Liver (tissue), 9 donors: Measurements from ENCODE around the gene WASL. TPM values are rescaled to one million over a fixed set of nuclear protein-coding genes. Genes with fewer than 3 reads are reported as not detected.

ENCODE experiments used
- DNase-seq: peaks from one replicate; pipeline ENCODE4 v3.0.0-alpha.2; 2017; ENCODE audit warnings: low spot score
- H3K27ac ChIP-seq, 2 donors: one replicate each; pipeline ENCODE4 v1.7.0; 2013; ENCODE audit warnings: inconsistent platforms in 2 of 2, low read length in 2 of 2, control low read depth in 1 of 2, low read depth in 1 of 2, mild to moderate bottlenecking in 1 of 2
- H3K27me3 ChIP-seq, 4 donors: one replicate each; pipeline versions ENCODE4 v1.6.1 to v1.7.0; 2013; ENCODE audit warnings: low read length in 3 of 4, inconsistent platforms in 1 of 4, mild to moderate bottlenecking in 1 of 4, moderate library complexity in 1 of 4; ENCODE audit not compliant: control insufficient read depth in 4 of 4, insufficient read depth in 4 of 4
- H3K36me3 ChIP-seq, 4 donors: one replicate each; pipeline versions ENCODE4 v1.6.1 to v1.7.0; 2013; ENCODE audit warnings: low read length in 3 of 4, mild to moderate bottlenecking in 3 of 4, low read depth in 1 of 4, moderate library complexity in 1 of 4; ENCODE audit not compliant: control insufficient read depth in 4 of 4, insufficient read depth in 3 of 4
- H3K4me1 ChIP-seq, 4 donors: one replicate each; pipeline versions ENCODE4 v1.6.1 to v1.7.0; 2013; ENCODE audit warnings: low read length in 3 of 4, mild to moderate bottlenecking in 3 of 4, moderate library complexity in 1 of 4; ENCODE audit not compliant: control insufficient read depth in 4 of 4, insufficient read depth in 4 of 4
- H3K4me3 ChIP-seq, 3 donors: one replicate each; pipeline versions ENCODE4 v1.6.1 to v1.7.0; 2013; ENCODE audit warnings: low read length in 3 of 3, control low read depth in 1 of 3, low read depth in 1 of 3, mild to moderate bottlenecking in 1 of 3
- H3K9ac ChIP-seq, 2 donors: one replicate each; pipeline ENCODE4 v1.7.0; 2013; ENCODE audit warnings: low read length in 2 of 2, mild to moderate bottlenecking in 2 of 2, moderate library complexity in 2 of 2, control low read depth in 1 of 2, low read depth in 1 of 2
- H3K9me3 ChIP-seq, 4 donors: one replicate each; pipeline versions ENCODE4 v1.6.1 to v1.7.0; 2013; ENCODE audit warnings: low read length in 3 of 4; ENCODE audit not compliant: control insufficient read depth in 4 of 4
- FOXA1 ChIP-seq: IDR thresholded peaks from 2 replicates; pipeline ENCODE4 v1.6.1; 2016; ENCODE audit warnings: antibody characterized with exemption
- FOXA2 ChIP-seq: IDR thresholded peaks from 2 replicates; pipeline ENCODE4 v1.6.1; 2016; ENCODE audit warnings: antibody characterized with exemption
- GABPA ChIP-seq, 2 donors: IDR thresholded peaks in 1 of 2; conservative IDR thresholded peaks in 1 of 2; 2 replicates each; pipeline ENCODE4 v1.6.1; 2016; ENCODE audit warnings: antibody characterized with exemption in 2 of 2, mild to moderate bottlenecking in 1 of 2, moderate library complexity in 1 of 2
- HNF4A ChIP-seq, 2 donors: conservative IDR thresholded peaks; 2 replicates each; pipeline ENCODE4 v1.6.1; 2016; ENCODE audit warnings: antibody characterized with exemption in 2 of 2, mild to moderate bottlenecking in 2 of 2
- HNF4G ChIP-seq: IDR thresholded peaks from 2 replicates; pipeline ENCODE4 v1.6.1; 2016; ENCODE audit warnings: antibody characterized with exemption
- JUND ChIP-seq, 2 donors: IDR thresholded peaks; 2 replicates each; pipeline ENCODE4 v1.6.1; 2016; ENCODE audit warnings: antibody characterized with exemption in 2 of 2
- RAD21 ChIP-seq, 2 donors: IDR thresholded peaks; 2 replicates each; pipeline ENCODE4 v1.6.1; 2016; ENCODE audit warnings: antibody characterized with exemption in 2 of 2, mild to moderate bottlenecking in 2 of 2
- RXRA ChIP-seq, 2 donors: IDR thresholded peaks; 2 replicates each; pipeline ENCODE4 v1.6.1; 2017 to 2018; ENCODE audit warnings: antibody characterized with exemption in 2 of 2, mild to moderate bottlenecking in 1 of 2
- SP1 ChIP-seq: IDR thresholded peaks from 2 replicates; pipeline ENCODE4 v1.6.1; 2018; ENCODE audit warnings: antibody characterized with exemption, mild to moderate bottlenecking
- TAF1 ChIP-seq: conservative IDR thresholded peaks from 2 replicates; pipeline ENCODE4 v1.6.1; 2016; ENCODE audit warnings: antibody characterized with exemption, mild to moderate bottlenecking
- YY1 ChIP-seq: IDR thresholded peaks from 2 replicates; pipeline ENCODE4 v1.6.1; 2016; ENCODE audit warnings: antibody characterized with exemption, mild to moderate bottlenecking
- WGBS: extraction: QIAGEN DNeasy Blood & Tissue Kit; methylation state at CpG from one replicate; pipeline ENCODE4 v1.1.7; 2013; 5-methylcytosine and 5-hydroxymethylcytosine counted together
- polyA plus RNA-seq, 2 donors: library from polyadenylated mRNA; stranded (reverse) in 1 of 2; unstranded in 1 of 2; fragments of 200-250 nt in 1 of 2; fragments of >200 nt in 1 of 2; fragmentation: Nextera tagmentation in 1 of 2; extraction: Ambion mirVana in 1 of 2; gene quantifications; one replicate each; pipeline versions ENCODE4 v1.2.1 to v1.2.3, GENCODE V29; 2013 to 2015
- total RNA-seq, 2 donors: library from RNA; depleted of rRNA; stranded (reverse); fragments of >200 nt; gene quantifications; one replicate each; pipeline ENCODE4 v1.2.3, GENCODE V29; 2014
- TF ChIP-seq, protein P1 (sequence below): IDR thresholded peaks from 2 replicates; pipeline ENCODE4 v1.6.1; 2016; ENCODE audit warnings: antibody characterized with exemption
- TF ChIP-seq, protein P2 (sequence below): IDR thresholded peaks from 2 replicates; pipeline ENCODE4 v1.6.1; 2016; ENCODE audit warnings: antibody characterized with exemption, mild to moderate bottlenecking
- TF ChIP-seq, protein P3 (sequence below): IDR thresholded peaks from 2 replicates; pipeline ENCODE4 v1.6.1; 2016; ENCODE audit warnings: antibody characterized with exemption
- TF ChIP-seq, protein P4 (sequence below): IDR thresholded peaks from 2 replicates; pipeline ENCODE4 v1.6.1; 2016; ENCODE audit warnings: antibody characterized with exemption
- TF ChIP-seq, protein P5 (sequence below): fragments of 150-350 bp; IDR thresholded peaks from 2 replicates; pipeline ENCODE4 v1.5.1; 2017; ENCODE audit warnings: improper control_type of control experiment, low read depth, low read length; ENCODE audit not compliant: missing input control
- donor health status: healthy.
- donor health status: healthy.
- donor health status: healthy.
- donor health status: healthy.
- donor health status: healthy.

The WASL gene
- total RNA-seq (10 to 100 TPM; 18.2 to 20.7 TPM), polyA plus RNA-seq (10 to 100 TPM; 12.9 to 18.1 TPM)

DNA sequence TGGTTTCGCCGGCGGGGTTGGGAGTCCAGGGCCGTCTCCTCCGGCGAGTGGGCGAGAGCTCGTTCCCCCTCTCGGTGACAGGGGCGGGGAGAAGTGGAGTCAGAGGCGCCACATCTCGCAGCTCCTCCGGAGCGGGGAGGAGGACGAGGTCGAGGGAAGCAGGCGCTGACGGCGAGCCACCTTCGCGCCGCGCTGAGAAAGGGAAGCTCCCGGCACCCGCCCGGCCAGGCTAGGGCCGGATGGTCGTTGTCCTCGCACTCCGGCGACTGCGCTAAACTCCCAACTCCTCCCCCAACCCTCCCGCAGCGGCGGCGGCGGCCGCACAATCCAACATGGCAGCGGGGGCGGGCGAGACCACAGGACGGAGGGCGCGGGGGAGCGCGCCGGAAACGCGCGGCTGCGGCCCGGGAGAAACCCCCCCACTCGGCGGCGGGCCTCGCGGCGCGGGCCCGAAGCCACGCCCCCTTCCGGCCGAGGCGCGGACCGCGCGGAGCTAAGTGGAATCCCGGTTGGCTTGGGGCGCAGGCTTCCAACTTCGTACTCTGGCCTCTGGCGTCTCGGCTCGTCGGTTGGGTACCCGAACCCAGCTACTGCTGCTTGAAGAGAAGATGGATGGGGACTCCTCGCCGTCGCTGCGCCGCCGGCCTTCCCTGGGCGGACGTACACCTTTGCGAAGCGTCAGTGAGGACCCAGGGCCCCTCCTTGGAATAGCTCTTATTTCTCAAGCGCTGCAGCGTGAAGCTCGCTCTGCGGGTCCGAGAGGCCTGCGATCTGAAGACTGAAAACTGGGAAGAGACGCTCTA is at the start of gene WASL:
TSS of gene WASL (minus strand) at position 270 of the 803 bp plus-strand sequence. CDS start at position 1, 269 bp downstream.
- Histone ChIP-seq H3K36me3 (no peaks in the 10 kb centered on the region), H3K27me3 (no peaks in the 10 kb centered on the region), H3K9me3 (no peaks in the 10 kb centered on the region), H3K4me1 (peaks cover 6 to 35% (median 18%) of the 10 kb centered on the region in 4 donors), H3K27ac (peak within 1 kb of the TSS; percentile 93 to 99), H3K9ac (peak within 1 kb of the TSS; percentile 86 to 94), H3K4me3 (peak within 1 kb of the TSS; percentile 83 to 95 (median 93))
- WGBS, result under 1% methylated on average over 93 of the region's 93 CpGs
- TF ChIP-seq SP1, result peak; percentile 39
- TF ChIP-seq, protein P1, sequence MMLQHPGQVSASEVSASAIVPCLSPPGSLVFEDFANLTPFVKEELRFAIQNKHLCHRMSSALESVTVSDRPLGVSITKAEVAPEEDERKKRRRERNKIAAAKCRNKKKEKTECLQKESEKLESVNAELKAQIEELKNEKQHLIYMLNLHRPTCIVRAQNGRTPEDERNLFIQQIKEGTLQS, result no peak
- no peak for TF ChIP-seq FOXA2
- TF ChIP-seq, protein P2, sequence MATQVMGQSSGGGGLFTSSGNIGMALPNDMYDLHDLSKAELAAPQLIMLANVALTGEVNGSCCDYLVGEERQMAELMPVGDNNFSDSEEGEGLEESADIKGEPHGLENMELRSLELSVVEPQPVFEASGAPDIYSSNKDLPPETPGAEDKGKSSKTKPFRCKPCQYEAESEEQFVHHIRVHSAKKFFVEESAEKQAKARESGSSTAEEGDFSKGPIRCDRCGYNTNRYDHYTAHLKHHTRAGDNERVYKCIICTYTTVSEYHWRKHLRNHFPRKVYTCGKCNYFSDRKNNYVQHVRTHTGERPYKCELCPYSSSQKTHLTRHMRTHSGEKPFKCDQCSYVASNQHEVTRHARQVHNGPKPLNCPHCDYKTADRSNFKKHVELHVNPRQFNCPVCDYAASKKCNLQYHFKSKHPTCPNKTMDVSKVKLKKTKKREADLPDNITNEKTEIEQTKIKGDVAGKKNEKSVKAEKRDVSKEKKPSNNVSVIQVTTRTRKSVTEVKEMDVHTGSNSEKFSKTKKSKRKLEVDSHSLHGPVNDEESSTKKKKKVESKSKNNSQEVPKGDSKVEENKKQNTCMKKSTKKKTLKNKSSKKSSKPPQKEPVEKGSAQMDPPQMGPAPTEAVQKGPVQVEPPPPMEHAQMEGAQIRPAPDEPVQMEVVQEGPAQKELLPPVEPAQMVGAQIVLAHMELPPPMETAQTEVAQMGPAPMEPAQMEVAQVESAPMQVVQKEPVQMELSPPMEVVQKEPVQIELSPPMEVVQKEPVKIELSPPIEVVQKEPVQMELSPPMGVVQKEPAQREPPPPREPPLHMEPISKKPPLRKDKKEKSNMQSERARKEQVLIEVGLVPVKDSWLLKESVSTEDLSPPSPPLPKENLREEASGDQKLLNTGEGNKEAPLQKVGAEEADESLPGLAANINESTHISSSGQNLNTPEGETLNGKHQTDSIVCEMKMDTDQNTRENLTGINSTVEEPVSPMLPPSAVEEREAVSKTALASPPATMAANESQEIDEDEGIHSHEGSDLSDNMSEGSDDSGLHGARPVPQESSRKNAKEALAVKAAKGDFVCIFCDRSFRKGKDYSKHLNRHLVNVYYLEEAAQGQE, result peak; percentile 78
- TF ChIP-seq RAD21 (IDR thresholded peaks at IDR 0.05), result peak in 1 of 2 donors; percentile 31
- TF ChIP-seq RXRA (IDR thresholded peaks at IDR 0.05), result peak in 1 of 2 donors; percentile 40
- peak in 1 of 2 donors; percentile 72 for TF ChIP-seq GABPA (IDR thresholded peaks at IDR 0.05 in 1 of 2, conservative IDR thresholded peaks at IDR 0.05 in 1 of 2)
- TF ChIP-seq, protein P3, sequence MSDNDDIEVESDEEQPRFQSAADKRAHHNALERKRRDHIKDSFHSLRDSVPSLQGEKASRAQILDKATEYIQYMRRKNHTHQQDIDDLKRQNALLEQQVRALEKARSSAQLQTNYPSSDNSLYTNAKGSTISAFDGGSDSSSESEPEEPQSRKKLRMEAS, result peak; percentile 26
- TF ChIP-seq TAF1, result peak; percentile 89
- peak; percentile 94 for TF ChIP-seq YY1
- DNase-seq, result peak; percentile 93

DNA sequence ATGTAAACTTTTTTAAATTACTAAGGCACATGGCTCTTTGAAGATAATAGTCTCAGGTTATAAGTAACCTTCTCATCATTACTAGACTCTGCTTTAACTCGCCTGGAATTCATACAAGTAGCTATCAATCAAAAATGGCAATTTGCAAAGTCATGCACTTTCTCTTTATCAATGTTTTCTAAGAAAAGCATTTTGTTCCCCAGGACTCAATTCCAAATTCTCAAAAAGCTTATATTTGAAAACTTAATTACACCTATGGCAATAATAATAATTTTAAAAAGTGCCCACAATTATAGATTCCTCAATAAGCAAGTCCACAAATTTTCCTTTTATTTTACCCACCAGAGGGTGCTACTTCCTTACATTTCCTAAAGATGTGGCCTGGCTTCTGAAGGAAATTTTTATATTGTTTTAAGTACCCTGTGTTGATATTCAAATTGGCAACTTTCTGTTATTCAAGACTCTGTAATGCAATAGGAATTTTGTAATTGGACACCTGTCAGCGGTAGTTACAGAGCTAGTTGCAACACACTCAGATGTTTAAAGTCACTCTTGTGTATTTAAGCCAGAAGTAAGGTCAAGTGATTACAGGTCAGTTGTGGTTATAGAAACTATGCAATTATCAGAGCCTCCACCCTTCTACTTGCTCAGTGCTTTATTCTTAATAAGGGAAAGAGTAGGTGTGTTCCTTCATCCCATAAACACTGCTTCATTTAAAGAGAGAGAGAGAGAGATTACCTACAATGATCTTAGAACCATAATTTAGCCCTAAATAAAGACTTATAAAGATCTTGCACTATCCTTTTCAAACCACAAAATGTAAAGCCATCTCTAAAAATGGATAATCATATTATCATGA is 49.1 kb upstream of the WASL start:
- Histone ChIP-seq H3K4me1 (peaks cover 0 to 13% (median 11%) of the 10 kb centered on the region in 4 donors), H3K9ac (no peak overlapping the region), H3K9me3 (no peaks in the 10 kb centered on the region), H3K4me3 (no peak overlapping the region), H3K36me3 (no peaks in the 10 kb centered on the region), H3K27ac (peak overlapping the region in 1 of 2 donors; percentile 29), H3K27me3 (no peaks in the 10 kb centered on the region)
- no peak for DNase-seq
- WGBS, result 49% methylated on average over 2 of the region's 2 CpGs
- TF ChIP-seq HNF4A (conservative IDR thresholded peaks at IDR 0.05) (peak; percentile 54 to 66), GABPA (IDR thresholded peaks at IDR 0.05 in 1 of 2, conservative IDR thresholded peaks at IDR 0.05 in 1 of 2) (no peak), FOXA1 (peak; percentile 84), RAD21 (IDR thresholded peaks at IDR 0.05) (peak; percentile 78 to 79), HNF4G (no peak), SP1 (no peak), TAF1 (no peak), JUND (IDR thresholded peaks at IDR 0.05) (peak; percentile 61 to 82)
- TF ChIP-seq, protein P4, sequence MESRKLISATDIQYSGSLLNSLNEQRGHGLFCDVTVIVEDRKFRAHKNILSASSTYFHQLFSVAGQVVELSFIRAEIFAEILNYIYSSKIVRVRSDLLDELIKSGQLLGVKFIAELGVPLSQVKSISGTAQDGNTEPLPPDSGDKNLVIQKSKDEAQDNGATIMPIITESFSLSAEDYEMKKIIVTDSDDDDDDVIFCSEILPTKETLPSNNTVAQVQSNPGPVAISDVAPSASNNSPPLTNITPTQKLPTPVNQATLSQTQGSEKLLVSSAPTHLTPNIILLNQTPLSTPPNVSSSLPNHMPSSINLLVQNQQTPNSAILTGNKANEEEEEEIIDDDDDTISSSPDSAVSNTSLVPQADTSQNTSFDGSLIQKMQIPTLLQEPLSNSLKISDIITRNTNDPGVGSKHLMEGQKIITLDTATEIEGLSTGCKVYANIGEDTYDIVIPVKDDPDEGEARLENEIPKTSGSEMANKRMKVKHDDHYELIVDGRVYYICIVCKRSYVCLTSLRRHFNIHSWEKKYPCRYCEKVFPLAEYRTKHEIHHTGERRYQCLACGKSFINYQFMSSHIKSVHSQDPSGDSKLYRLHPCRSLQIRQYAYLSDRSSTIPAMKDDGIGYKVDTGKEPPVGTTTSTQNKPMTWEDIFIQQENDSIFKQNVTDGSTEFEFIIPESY, result peak; percentile 49
- TF ChIP-seq, protein P5, sequence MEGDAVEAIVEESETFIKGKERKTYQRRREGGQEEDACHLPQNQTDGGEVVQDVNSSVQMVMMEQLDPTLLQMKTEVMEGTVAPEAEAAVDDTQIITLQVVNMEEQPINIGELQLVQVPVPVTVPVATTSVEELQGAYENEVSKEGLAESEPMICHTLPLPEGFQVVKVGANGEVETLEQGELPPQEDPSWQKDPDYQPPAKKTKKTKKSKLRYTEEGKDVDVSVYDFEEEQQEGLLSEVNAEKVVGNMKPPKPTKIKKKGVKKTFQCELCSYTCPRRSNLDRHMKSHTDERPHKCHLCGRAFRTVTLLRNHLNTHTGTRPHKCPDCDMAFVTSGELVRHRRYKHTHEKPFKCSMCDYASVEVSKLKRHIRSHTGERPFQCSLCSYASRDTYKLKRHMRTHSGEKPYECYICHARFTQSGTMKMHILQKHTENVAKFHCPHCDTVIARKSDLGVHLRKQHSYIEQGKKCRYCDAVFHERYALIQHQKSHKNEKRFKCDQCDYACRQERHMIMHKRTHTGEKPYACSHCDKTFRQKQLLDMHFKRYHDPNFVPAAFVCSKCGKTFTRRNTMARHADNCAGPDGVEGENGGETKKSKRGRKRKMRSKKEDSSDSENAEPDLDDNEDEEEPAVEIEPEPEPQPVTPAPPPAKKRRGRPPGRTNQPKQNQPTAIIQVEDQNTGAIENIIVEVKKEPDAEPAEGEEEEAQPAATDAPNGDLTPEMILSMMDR, result peak; percentile 38
- TF ChIP-seq, protein P3, result no peak
- TF ChIP-seq, protein P1, result peak; percentile 49
